Osteocyte (in vitro differentiated cells): ENCODE data around the gene ICAM3. TPM values are rescaled to one million over a fixed set of nuclear protein-coding genes. Genes with fewer than 3 reads are reported as not detected.

Source experiments
- DNase-seq: peaks from one replicate; pipeline ENCODE4 v3.0.0; 2021; ENCODE audit warnings: mixed read lengths; ENCODE audit not compliant: unreplicated experiment; ENCODE audit errors: extremely low spot score
- H3K27ac Mint-ChIP-seq: one replicate; pipeline ENCODE4 v1.8.0; 2021; ENCODE audit warnings: mild to moderate bottlenecking, mixed read lengths; ENCODE audit not compliant: unreplicated experiment
- H3K27me3 Mint-ChIP-seq: one replicate; pipeline ENCODE4 v1.8.0; 2021; ENCODE audit warnings: mixed read lengths; ENCODE audit not compliant: unreplicated experiment
- H3K36me3 Mint-ChIP-seq: one replicate; pipeline ENCODE4 v1.8.0; 2021; ENCODE audit warnings: mixed read lengths; ENCODE audit not compliant: unreplicated experiment
- H3K4me1 Mint-ChIP-seq: one replicate; pipeline ENCODE4 v1.8.0; 2021; ENCODE audit warnings: mixed read lengths; ENCODE audit not compliant: unreplicated experiment
- H3K4me3 Mint-ChIP-seq: one replicate; pipeline ENCODE4 v1.8.0; 2021; ENCODE audit warnings: mild to moderate bottlenecking, moderate library complexity, mixed read lengths; ENCODE audit not compliant: unreplicated experiment
- H3K9me3 Mint-ChIP-seq: one replicate; pipeline ENCODE4 v1.8.0; 2021; ENCODE audit warnings: mixed read lengths; ENCODE audit not compliant: unreplicated experiment
- CTCF ChIP-seq: fragments of 200-600 bp; sonication (generic); IDR thresholded peaks from 2 replicates; pipeline ENCODE4 v1.5.0; 2021; ENCODE audit warnings: antibody characterized with exemption, mild to moderate bottlenecking, moderate library complexity
- total RNA-seq: library from RNA; stranded (reverse); gene quantifications from 2 replicates; pipeline ENCODE4 v1.2.1, GENCODE V29; 2021

Gene ICAM3
- total RNA-seq, 1 donor from 2014 or later = 9.8 TPM

- peak; percentile 84 for DNase-seq
- Mint-ChIP-seq H3K4me3 (peak overlapping the region; percentile 72), H3K27ac (no peak overlapping the region), H3K9me3 (no peaks in the 10 kb centered on the region), H3K4me1 (peaks cover 49% of the 10 kb centered on the region), H3K27me3 (peaks cover 69% of the 10 kb centered on the region), H3K36me3 (peaks cover 2% of the 10 kb centered on the region)
- TF ChIP-seq CTCF = no peak
Measured at GRCh38 chr19:10292789-10293636, 46.4 kb downstream of the ICAM3 start.

- Mint-ChIP-seq H3K27me3 (peaks cover 72% of the 10 kb centered on the region), H3K9me3 (no peaks in the 10 kb centered on the region), H3K36me3 (peaks cover 2% of the 10 kb centered on the region), H3K27ac (no peak overlapping the region), H3K4me3 (peak overlapping the region; percentile 72), H3K4me1 (peaks cover 49% of the 10 kb centered on the region)
- TF ChIP-seq CTCF = no peak
- peak; percentile 88 for DNase-seq
Measured at GRCh38 chr19:10292206-10292788, 47.1 kb downstream of the ICAM3 start.

- Mint-ChIP-seq H3K36me3 (peaks cover 2% of the 10 kb centered on the region), H3K9me3 (no peaks in the 10 kb centered on the region), H3K4me3 (peak overlapping the region; percentile 72), H3K27ac (no peak overlapping the region), H3K27me3 (peaks cover 70% of the 10 kb centered on the region), H3K4me1 (peaks cover 52% of the 10 kb centered on the region)
- no peak for TF ChIP-seq CTCF
- peak; percentile 83 for DNase-seq
Measured at GRCh38 chr19:10291554-10292205, 47.7 kb downstream of the ICAM3 start.

- TF ChIP-seq CTCF = no peak
- Mint-ChIP-seq H3K4me3 (peak overlapping the region; percentile 72), H3K27me3 (peaks cover 68% of the 10 kb centered on the region), H3K9me3 (no peaks in the 10 kb centered on the region), H3K27ac (no peak overlapping the region), H3K36me3 (peaks cover 2% of the 10 kb centered on the region), H3K4me1 (peaks cover 52% of the 10 kb centered on the region)
- DNase-seq = peak; percentile 83
Measured at GRCh38 chr19:10290876-10291553, 48.4 kb downstream of the ICAM3 start.
